Fibroblast of lung (primary cell): ENCODE results near the gene CACNA1A.

Experiments
- CTCF ChIP-seq, 2 donors: IDR thresholded peaks in 1 of 2; conservative IDR thresholded peaks in 1 of 2; 1 replicate in 1 of 2; 2 replicates in 1 of 2; pipeline ENCODE4 v1.5.1; 2011 to 2012; ENCODE audit warnings: low read length in 2 of 2, control low read depth in 1 of 2, inconsistent platforms in 1 of 2, low read depth in 1 of 2, mild to moderate bottlenecking in 1 of 2
- EZH2 ChIP-seq: IDR thresholded peaks from 2 replicates; pipeline ENCODE4 v1.5.1; 2012; ENCODE audit warnings: low read length, control low read depth, mild to moderate bottlenecking; ENCODE audit errors: missing control alignments

- TF ChIP-seq CTCF (conservative IDR thresholded peaks at IDR 0.05 in 1 of 2, IDR thresholded peaks at IDR 0.05 in 1 of 2; ENCODE audit: low read depth in 1 of 2, low read length in 2 of 2) (no peak), EZH2 (peak; percentile 35)
These were observed 363 bp downstream of the CACNA1A start for GRCh38 chr19:13505761-13506470.
